ENCODE data around the gene PITPNM1. TPM values are rescaled to one million over a fixed set of nuclear protein-coding genes. Genes with fewer than 3 reads are reported as not detected.

PITPNM1 gene
- total and polyA plus RNA-seq, 2 experiments from 2014 or later, result 9.1 to 57.1 TPM

DNA sequence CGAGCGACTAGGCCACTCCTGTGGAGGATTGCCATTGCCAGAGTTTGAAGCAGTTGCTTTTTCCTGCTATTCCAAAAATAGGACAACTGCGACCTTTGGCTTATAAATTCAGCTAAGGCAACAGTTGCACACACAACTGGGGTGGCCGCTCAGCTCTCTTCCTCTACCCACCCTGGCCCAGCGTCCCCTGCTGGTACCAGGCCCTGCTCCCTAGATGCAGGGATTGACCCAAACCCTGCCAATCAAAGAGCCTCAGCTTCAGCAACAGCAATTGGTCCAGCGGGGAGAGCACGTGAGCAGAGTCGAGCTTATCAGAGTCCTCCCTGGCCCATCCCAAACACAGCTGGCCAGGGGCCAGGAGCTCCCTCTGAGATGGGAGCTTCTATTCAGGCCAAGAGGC lies 40.1 kb upstream of the PITPNM1 start (continued):
- no peak for TF ChIP-seq STAT1 (IDR thresholded peaks at IDR 0.05; ENCODE audit: unreplicated experiment)
- TF ChIP-seq NANOG (IDR thresholded peaks at IDR 0.05; ENCODE audit: borderline replicate concordance), result no peak
- peak; percentile 31; the same call in 1 of the 2 replicates for TF ChIP-seq POLR2AphosphoS5 (IDR thresholded peaks at IDR 0.05; ENCODE audit: low read depth)
- TF ChIP-seq, protein P1, sequence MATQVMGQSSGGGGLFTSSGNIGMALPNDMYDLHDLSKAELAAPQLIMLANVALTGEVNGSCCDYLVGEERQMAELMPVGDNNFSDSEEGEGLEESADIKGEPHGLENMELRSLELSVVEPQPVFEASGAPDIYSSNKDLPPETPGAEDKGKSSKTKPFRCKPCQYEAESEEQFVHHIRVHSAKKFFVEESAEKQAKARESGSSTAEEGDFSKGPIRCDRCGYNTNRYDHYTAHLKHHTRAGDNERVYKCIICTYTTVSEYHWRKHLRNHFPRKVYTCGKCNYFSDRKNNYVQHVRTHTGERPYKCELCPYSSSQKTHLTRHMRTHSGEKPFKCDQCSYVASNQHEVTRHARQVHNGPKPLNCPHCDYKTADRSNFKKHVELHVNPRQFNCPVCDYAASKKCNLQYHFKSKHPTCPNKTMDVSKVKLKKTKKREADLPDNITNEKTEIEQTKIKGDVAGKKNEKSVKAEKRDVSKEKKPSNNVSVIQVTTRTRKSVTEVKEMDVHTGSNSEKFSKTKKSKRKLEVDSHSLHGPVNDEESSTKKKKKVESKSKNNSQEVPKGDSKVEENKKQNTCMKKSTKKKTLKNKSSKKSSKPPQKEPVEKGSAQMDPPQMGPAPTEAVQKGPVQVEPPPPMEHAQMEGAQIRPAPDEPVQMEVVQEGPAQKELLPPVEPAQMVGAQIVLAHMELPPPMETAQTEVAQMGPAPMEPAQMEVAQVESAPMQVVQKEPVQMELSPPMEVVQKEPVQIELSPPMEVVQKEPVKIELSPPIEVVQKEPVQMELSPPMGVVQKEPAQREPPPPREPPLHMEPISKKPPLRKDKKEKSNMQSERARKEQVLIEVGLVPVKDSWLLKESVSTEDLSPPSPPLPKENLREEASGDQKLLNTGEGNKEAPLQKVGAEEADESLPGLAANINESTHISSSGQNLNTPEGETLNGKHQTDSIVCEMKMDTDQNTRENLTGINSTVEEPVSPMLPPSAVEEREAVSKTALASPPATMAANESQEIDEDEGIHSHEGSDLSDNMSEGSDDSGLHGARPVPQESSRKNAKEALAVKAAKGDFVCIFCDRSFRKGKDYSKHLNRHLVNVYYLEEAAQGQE (IDR thresholded peaks at IDR 0.05; ENCODE audit: unreplicated experiment), result no peak
- TF ChIP-seq, protein P2, sequence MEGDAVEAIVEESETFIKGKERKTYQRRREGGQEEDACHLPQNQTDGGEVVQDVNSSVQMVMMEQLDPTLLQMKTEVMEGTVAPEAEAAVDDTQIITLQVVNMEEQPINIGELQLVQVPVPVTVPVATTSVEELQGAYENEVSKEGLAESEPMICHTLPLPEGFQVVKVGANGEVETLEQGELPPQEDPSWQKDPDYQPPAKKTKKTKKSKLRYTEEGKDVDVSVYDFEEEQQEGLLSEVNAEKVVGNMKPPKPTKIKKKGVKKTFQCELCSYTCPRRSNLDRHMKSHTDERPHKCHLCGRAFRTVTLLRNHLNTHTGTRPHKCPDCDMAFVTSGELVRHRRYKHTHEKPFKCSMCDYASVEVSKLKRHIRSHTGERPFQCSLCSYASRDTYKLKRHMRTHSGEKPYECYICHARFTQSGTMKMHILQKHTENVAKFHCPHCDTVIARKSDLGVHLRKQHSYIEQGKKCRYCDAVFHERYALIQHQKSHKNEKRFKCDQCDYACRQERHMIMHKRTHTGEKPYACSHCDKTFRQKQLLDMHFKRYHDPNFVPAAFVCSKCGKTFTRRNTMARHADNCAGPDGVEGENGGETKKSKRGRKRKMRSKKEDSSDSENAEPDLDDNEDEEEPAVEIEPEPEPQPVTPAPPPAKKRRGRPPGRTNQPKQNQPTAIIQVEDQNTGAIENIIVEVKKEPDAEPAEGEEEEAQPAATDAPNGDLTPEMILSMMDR (conservative IDR thresholded peaks at IDR 0.05; ENCODE audit: low read depth in 2 of 2), result peak in 1 of 2 experiments; percentile 52; a peak in 3 of 4 replicates
- no peak for TF ChIP-seq ZNF331 (CRISPR knock-in tag; IDR thresholded peaks at IDR 0.05; ENCODE audit: low read depth)

DNA sequence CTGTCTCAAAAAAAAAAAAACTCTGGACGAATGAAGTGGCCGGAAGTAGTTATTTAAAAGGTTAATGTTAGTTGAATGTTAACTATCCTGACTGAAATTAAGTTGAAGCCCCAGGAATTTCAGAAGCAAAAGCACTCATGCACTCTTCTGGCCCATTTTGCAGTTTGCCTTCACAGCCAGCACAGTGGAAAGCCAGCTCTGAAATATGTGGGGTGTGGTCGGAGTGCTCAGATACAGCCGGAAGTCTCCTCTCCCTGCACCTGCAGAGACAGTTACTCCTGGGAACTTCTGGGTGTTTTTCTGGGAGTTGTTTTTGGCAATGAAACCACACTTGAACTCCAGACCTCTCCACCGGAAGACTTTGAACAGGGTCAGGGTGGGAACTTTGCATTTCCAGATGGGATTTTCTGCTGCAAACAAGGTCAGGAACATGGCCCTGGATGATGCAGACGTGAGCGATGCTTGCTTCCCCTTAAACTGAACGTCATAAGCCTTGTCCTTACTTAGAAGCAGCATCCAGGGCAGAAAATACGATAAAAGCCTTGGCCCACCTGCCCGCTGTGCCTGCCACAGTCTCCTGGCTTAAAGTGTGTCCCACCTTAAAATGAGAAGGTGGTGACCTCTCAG lies 39.6 kb upstream of the PITPNM1 start:
- Histone ChIP-seq H3K27me3 (ENCODE audit: insufficient read depth) (no peaks in the 10 kb centered on the region), H3K4me2 (no peak overlapping the region), H3K9me2 (ENCODE audit: insufficient read depth) (no peaks in the 10 kb centered on the region), H3K27ac (ENCODE audit: low read depth) (no peak overlapping the region), H3K79me2 (replicated peaks; ENCODE audit: insufficient read depth) (no peaks in the 10 kb centered on the region), H4K20me1 (replicated peaks; ENCODE audit: insufficient read depth) (no peaks in the 10 kb centered on the region), H3K36me3 (ENCODE audit: insufficient read depth) (no peaks in the 10 kb centered on the region), H2AFZ (peak overlapping the region; percentile 80; the same call in 1 of the 2 replicates), H3K4me1 (ENCODE audit: insufficient read depth) (0 out of 2 replicates have a peak, but pooled peaks cover 5% of the 10 kb centered on the region), H3F3A (replicated peaks; ENCODE audit: low read depth) (no peaks in the 10 kb centered on the region), H3K4me3 (no peak overlapping the region)
- TF ChIP-seq, protein P1 (IDR thresholded peaks at IDR 0.05; ENCODE audit: unreplicated experiment), result no peak
- no peak for TF ChIP-seq ZNF114 (CRISPR knock-in tag; IDR thresholded peaks at IDR 0.05)
- TF ChIP-seq EZH2 (IDR thresholded peaks at IDR 0.05; ENCODE audit: low read depth, unreplicated experiment), result no peak
- TF ChIP-seq CREB1 (CRISPR knock-in tag; IDR thresholded peaks at IDR 0.05; ENCODE audit: low read depth), result no peak
- TF ChIP-seq, protein P3, sequence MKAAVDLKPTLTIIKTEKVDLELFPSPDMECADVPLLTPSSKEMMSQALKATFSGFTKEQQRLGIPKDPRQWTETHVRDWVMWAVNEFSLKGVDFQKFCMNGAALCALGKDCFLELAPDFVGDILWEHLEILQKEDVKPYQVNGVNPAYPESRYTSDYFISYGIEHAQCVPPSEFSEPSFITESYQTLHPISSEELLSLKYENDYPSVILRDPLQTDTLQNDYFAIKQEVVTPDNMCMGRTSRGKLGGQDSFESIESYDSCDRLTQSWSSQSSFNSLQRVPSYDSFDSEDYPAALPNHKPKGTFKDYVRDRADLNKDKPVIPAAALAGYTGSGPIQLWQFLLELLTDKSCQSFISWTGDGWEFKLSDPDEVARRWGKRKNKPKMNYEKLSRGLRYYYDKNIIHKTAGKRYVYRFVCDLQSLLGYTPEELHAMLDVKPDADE (IDR thresholded peaks at IDR 0.05), result no peak
- no peak for TF ChIP-seq POLR2AphosphoS5 (IDR thresholded peaks at IDR 0.05; ENCODE audit: low read depth)
- no peak for TF ChIP-seq STAT1 (IDR thresholded peaks at IDR 0.05; ENCODE audit: unreplicated experiment)
- TF ChIP-seq, protein P2 (conservative IDR thresholded peaks at IDR 0.05; ENCODE audit: low read depth in 2 of 2), result no peak
- no peak for TF ChIP-seq EZH2phosphoT487 (IDR thresholded peaks at IDR 0.05; ENCODE audit: unreplicated experiment)
- Mint-ChIP-seq H3K4me3 (no peak overlapping the region), H3K36me3 (ENCODE audit: low read depth) (no peaks in the 10 kb centered on the region), H3K27me3 (ENCODE audit: insufficient read depth, low read depth, poor library complexity) (peaks cover 3% of the 10 kb centered on the region), H3K27ac (no peak overlapping the region), H3K9me3 (peaks cover 3% of the 10 kb centered on the region), H3K4me1 (peaks cover 5% of the 10 kb centered on the region)
- no peak for DNase-seq (ENCODE audit: low spot score)
- ATAC-seq, result no peak
